HepG2 (cell line): ENCODE results near the gene ETV6. TPM values are rescaled to one million over a fixed set of nuclear protein-coding genes. Genes with fewer than 3 reads are reported as not detected.

Experiments used
- ATAC-seq: fragments of 200-7000 bp; cut with Tn5 transposase; 3 replicates; pipeline ENCODE4 v1.9.1; 2020; ENCODE audit warnings: mild to moderate bottlenecking, moderate library complexity
- BruUV-seq: library from RNA; stranded (reverse); fragments of 400-500 nt; replicated peaks from 2 replicates; lab custom pipeline; 2021; lab: Mats Ljungman, UMichigan
- CTCF ChIA-PET: fragments of 300-600 bp; formaldehyde crosslinking; extraction: SDS; loops from one replicate; lab custom pipeline; 2021; ENCODE audit warnings: low total read pairs, inconsistent platforms, low intra/inter-chr PET ratio; lab: Yijun Ruan, JAX
- POLR2A ChIA-PET: fragments of 350-600 bp; sonication (Branson Sonifier 250); formaldehyde crosslinking; loops from one replicate; lab custom pipeline; 2020; ENCODE audit warnings: antibody characterized with exemption, inconsistent platforms; lab: Yijun Ruan, JAX
- DNase-seq: peaks from one replicate; pipeline ENCODE4 v3.0.0-alpha.2; 2015; ENCODE audit warnings: low spot score
- FAIRE-seq: peaks from 3 replicates; lab custom pipeline; 2011; peaks lifted over from hg19 to GRCh38; lab: Jason Lieb, UNC
- H2AFZ ChIP-seq: one replicate; pipeline ENCODE4 v1.6.1; 2011; ENCODE audit warnings: low read length, inconsistent platforms
- H3K27ac ChIP-seq: fragments of 300-600 bp; 3 replicates; pipeline ENCODE4 v1.8.0; 2011; ENCODE audit warnings: mixed run types, mild to moderate bottlenecking, mixed read lengths, low read length, inconsistent platforms; ENCODE audit not compliant: insufficient read depth; ENCODE audit errors: extremely low read length
- H3K27me3 ChIP-seq, 2 experiments: fragments of 200-600 bp in 1 of 2; 2 replicates in 1 of 2; 3 replicates in 1 of 2; pipeline versions ENCODE4 v1.6.0 to v1.8.0; 2011; ENCODE audit warnings: low read length in 2 of 2, mild to moderate bottlenecking in 2 of 2, moderate library complexity in 2 of 2, inconsistent platforms in 1 of 2; ENCODE audit not compliant: insufficient read depth in 2 of 2, control insufficient read depth in 1 of 2
- H3K36me3 ChIP-seq, 2 experiments: fragments of 200-600 bp in 1 of 2; replicated peaks in 1 of 2; 2 replicates in 1 of 2; 3 replicates in 1 of 2; pipeline versions ENCODE4 v1.5.1 to v1.8.0; 2011; ENCODE audit warnings: low read length in 2 of 2, inconsistent platforms in 1 of 2; ENCODE audit not compliant: insufficient read depth in 2 of 2, control insufficient read depth in 1 of 2
- H3K4me1 ChIP-seq: 2 replicates; pipeline ENCODE4 v1.5.1; 2012; ENCODE audit warnings: low read length, inconsistent platforms; ENCODE audit not compliant: insufficient read depth
- H3K4me2 ChIP-seq: 2 replicates; pipeline ENCODE4 v1.6.0; 2011; ENCODE audit warnings: low read depth, low read length, inconsistent platforms
- H3K4me3 ChIP-seq, 3 experiments: fragments of 200-600 bp in 1 of 3; sonication (generic), shearing (Covaris generic) in 1 of 3; replicated peaks in 1 of 3; 2 replicates each; pipeline ENCODE4 v1.5.1; 2011 to 2016; ENCODE audit warnings: low read length in 3 of 3, inconsistent platforms in 2 of 3, low read depth in 2 of 3, mild to moderate bottlenecking in 2 of 3, control low read depth in 1 of 3, mixed read lengths in 1 of 3; ENCODE audit not compliant: insufficient read depth in 1 of 3
- H3K79me2 ChIP-seq: one replicate; pipeline ENCODE4 v1.6.1; 2011; ENCODE audit warnings: low read length, inconsistent platforms; ENCODE audit not compliant: insufficient read depth
- H3K9ac ChIP-seq: 2 replicates; pipeline ENCODE4 v1.6.0; 2011; ENCODE audit warnings: mild to moderate bottlenecking, low read depth, low read length, inconsistent platforms; ENCODE audit not compliant: insufficient read depth
- H3K9me3 ChIP-seq: 2 replicates; pipeline ENCODE4 v1.5.1; 2012; ENCODE audit warnings: mild to moderate bottlenecking, low read length
- H4K20me1 ChIP-seq: 2 replicates; pipeline ENCODE4 v1.6.0; 2011; ENCODE audit warnings: inconsistent platforms, mild to moderate bottlenecking, low read length, moderate library complexity; ENCODE audit not compliant: insufficient read depth
- ASH2L ChIP-seq: fragments of 300-600, 200-600 bp; sonication (generic); IDR thresholded peaks from 2 replicates; pipeline ENCODE4 v1.7.0; 2017; ENCODE audit warnings: low read depth, mild to moderate bottlenecking, moderate library complexity, mixed read lengths, low read length; ENCODE audit not compliant: insufficient read length
- BRD4 ChIP-seq: sonication (generic); formaldehyde crosslinking; IDR thresholded peaks from 2 replicates; pipeline ENCODE4 v1.4.0; 2020; ENCODE audit warnings: missing genetic modification reagents
- FOXP4 ChIP-seq: sonication (generic); formaldehyde crosslinking; IDR thresholded peaks from 2 replicates; pipeline ENCODE4 v1.4.0; 2020; ENCODE audit warnings: missing genetic modification reagents
- JARID2 ChIP-seq: sonication (generic); formaldehyde crosslinking; IDR thresholded peaks from 2 replicates; pipeline ENCODE4 v1.8.1; 2023; ENCODE audit warnings: missing genetic modification reagents, inconsistent platforms; ENCODE audit not compliant: insufficient replicate concordance
- MXD4 ChIP-seq: IDR thresholded peaks from 2 replicates; pipeline ENCODE4 v1.6.1; 2016; ENCODE audit warnings: mild to moderate bottlenecking, missing biosample characterization, missing genetic modification reagents
- PCBP2 ChIP-seq: fragments of 200-400 bp; formaldehyde crosslinking; optimal IDR thresholded peaks from 2 replicates; pipeline ENCODE3; 2018; ENCODE audit warnings: low read length, low read depth; ENCODE audit not compliant: poor library complexity, severe bottlenecking
- POLR2AphosphoS5 ChIP-seq: IDR thresholded peaks from 2 replicates; pipeline ENCODE4 v1.6.1; 2012; ENCODE audit warnings: low read depth, low read length
- SRY ChIP-seq: sonication (generic); formaldehyde crosslinking; IDR thresholded peaks from 2 replicates; pipeline ENCODE4 v1.8.0; 2022; ENCODE audit warnings: mild to moderate bottlenecking, missing genetic modification reagents
- TOPORS ChIP-seq: sonication (generic); formaldehyde crosslinking; IDR thresholded peaks from 2 replicates; pipeline ENCODE4 v1.8.0; 2023; ENCODE audit warnings: mild to moderate bottlenecking, missing genetic modification reagents
- ZFP41 ChIP-seq: sonication (generic); formaldehyde crosslinking; IDR thresholded peaks from 2 replicates; pipeline ENCODE4 v1.4.0; 2020; ENCODE audit warnings: mild to moderate bottlenecking, missing genetic modification reagents, borderline replicate concordance
- ZMYM3 ChIP-seq: sonication (generic); formaldehyde crosslinking; IDR thresholded peaks from 2 replicates; pipeline ENCODE4 v1.5.1; 2020; ENCODE audit warnings: mild to moderate bottlenecking, missing genetic modification reagents
- ZNF362 ChIP-seq: sonication (generic); formaldehyde crosslinking; IDR thresholded peaks from 2 replicates; pipeline ENCODE4 v1.4.0; 2020; ENCODE audit warnings: missing genetic modification reagents, mild to moderate bottlenecking, borderline replicate concordance
- ZNF496 ChIP-seq: sonication (generic); formaldehyde crosslinking; IDR thresholded peaks from 2 replicates; pipeline ENCODE4 v1.8.1; 2023; ENCODE audit warnings: mild to moderate bottlenecking, moderate library complexity, missing genetic modification reagents; ENCODE audit not compliant: insufficient replicate concordance
- ZNF660 ChIP-seq: sonication (generic); formaldehyde crosslinking; IDR thresholded peaks from 2 replicates; pipeline ENCODE4 v1.5.1; 2020; ENCODE audit warnings: mild to moderate bottlenecking, low read depth, missing genetic modification reagents, borderline replicate concordance
- ZNF678 ChIP-seq: sonication (generic); formaldehyde crosslinking; IDR thresholded peaks from 2 replicates; pipeline ENCODE4 v1.4.0; 2020; ENCODE audit warnings: mild to moderate bottlenecking, missing genetic modification reagents
- WGBS: methylation state at CpG from one replicate; pipeline ENCODE4 v1.1.6; 2017; ENCODE audit warnings: low lambda C conversion rate; 5-methylcytosine and 5-hydroxymethylcytosine counted together
- in situ Hi-C: cut with HindIII; loops from 2 replicates; pipeline ENCODE4 v1.10.0; 2017; ENCODE audit warnings: low pct_unique_long_range_greater_than_20kb; ENCODE audit not compliant: extremely low pct_ligation_motif_present
- intact Hi-C: fragments of 100-400 bp; cut with micrococcal nuclease; formaldehyde crosslinking; loops from one replicate; pipeline ENCODE4 v1.10.0; 2022; ENCODE audit not compliant: unreplicated experiment
- polyA plus RNA-seq, 8 experiments: library from polyadenylated mRNA; depleted of rRNA in 3 of 8; stranded (reverse) in 7 of 8; unstranded in 1 of 8; fragments of >200 nt; fragmentation: Illumina TruSeq in 4 of 8; extraction: Trizol in 4 of 8; gene quantifications; 2 replicates each; pipeline versions ENCODE4 v1.2.1 to v1.2.3, GENCODE V29; 2011 to 2016; ENCODE audit warnings: low read depth in 4 of 8, missing spikeins in 1 of 8, mixed read lengths in 1 of 8; ENCODE audit not compliant: insufficient read depth in 1 of 8
- total RNA-seq, 5 experiments: library from RNA; depleted of rRNA; stranded (reverse); fragments of >200 nt; fragmentation: Illumina TruSeq; extraction: Trizol; gene quantifications; 2 replicates each; pipeline ENCODE4 v1.2.3, GENCODE V29; 2016; ENCODE audit warnings: low read depth in 1 of 5
- TF ChIP-seq, protein P1 (sequence below): sonication (generic); formaldehyde crosslinking; IDR thresholded peaks from 2 replicates; pipeline ENCODE4 v1.5.0; 2020; ENCODE audit warnings: mild to moderate bottlenecking, missing genetic modification reagents

Gene ETV6
- total and polyA plus RNA-seq, 2 of the 13 experiments (the other 11 are each of a cell fraction or from before 2014, with no cell fraction given): 2.2 to 3.0 TPM

DNA sequence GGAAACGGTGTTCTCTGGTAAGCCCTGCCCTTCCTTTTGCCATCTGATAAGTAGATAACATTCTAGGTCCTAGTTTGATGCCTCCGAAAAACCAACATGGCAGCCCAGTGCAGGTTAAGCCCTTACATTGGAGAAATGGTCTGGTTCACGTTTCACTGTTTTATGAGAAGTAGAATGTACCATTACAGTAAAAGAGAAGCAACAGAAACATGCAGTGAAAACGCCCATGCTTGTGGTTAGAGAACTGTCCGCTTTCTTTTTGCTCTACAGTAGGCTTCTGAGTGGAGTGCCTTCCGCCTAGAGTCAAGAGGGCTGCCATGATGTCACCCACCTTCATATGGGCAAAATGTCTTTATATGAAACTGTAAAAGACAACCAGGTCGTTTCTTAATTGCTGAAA, 230.9 kb downstream of the ETV6 start:
- no TSS peak for BruUV-seq
- no peak overlapping the region for H3K27ac ChIP-seq
- TF ChIP-seq ZFP41 (CRISPR knock-in tag): no peak
- TF ChIP-seq TOPORS (CRISPR knock-in tag): no peak
- no peak for TF ChIP-seq ZNF660
- TF ChIP-seq, protein P1, sequence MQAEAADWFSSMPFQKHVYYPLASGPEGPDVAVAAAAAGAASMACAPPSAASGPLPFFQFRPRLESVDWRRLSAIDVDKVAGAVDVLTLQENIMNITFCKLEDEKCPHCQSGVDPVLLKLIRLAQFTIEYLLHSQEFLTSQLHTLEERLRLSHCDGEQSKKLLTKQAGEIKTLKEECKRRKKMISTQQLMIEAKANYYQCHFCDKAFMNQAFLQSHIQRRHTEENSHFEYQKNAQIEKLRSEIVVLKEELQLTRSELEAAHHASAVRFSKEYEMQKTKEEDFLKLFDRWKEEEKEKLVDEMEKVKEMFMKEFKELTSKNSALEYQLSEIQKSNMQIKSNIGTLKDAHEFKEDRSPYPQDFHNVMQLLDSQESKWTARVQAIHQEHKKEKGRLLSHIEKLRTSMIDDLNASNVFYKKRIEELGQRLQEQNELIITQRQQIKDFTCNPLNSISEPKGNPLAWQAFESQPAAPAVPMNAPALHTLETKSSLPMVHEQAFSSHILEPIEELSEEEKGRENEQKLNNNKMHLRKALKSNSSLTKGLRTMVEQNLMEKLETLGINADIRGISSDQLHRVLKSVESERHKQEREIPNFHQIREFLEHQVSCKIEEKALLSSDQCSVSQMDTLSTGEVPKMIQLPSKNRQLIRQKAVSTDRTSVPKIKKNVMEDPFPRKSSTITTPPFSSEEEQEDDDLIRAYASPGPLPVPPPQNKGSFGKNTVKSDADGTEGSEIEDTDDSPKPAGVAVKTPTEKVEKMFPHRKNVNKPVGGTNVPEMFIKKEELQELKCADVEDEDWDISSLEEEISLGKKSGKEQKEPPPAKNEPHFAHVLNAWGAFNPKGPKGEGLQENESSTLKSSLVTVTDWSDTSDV (CRISPR knock-in tag): no peak
- TF ChIP-seq MXD4 (CRISPR knock-in tag): no peak
- TF ChIP-seq PCBP2: no peak
- TF ChIP-seq BRD4 (CRISPR knock-in tag): no peak
- TF ChIP-seq SRY (CRISPR knock-in tag): no peak
- no peak for TF ChIP-seq ZNF496
- TF ChIP-seq ZMYM3: no peak
- TF ChIP-seq ZNF678: no peak
- no peak for TF ChIP-seq FOXP4 (CRISPR knock-in tag)
- TF ChIP-seq ZNF362 (CRISPR knock-in tag): no peak
- no peak for TF ChIP-seq ASH2L
- TF ChIP-seq POLR2AphosphoS5: no peak
- no peak for TF ChIP-seq JARID2 (CRISPR knock-in tag)
- DNase-seq: no peak
- H3K4me1 ChIP-seq: peaks cover 58% of the 10 kb centered on the region
- no peaks in the 10 kb centered on the region for H3K36me3 ChIP-seq
- no peak for FAIRE-seq
- intact Hi-C loops: no loop called here
- H2AFZ ChIP-seq: no peak overlapping the region
- no peak for ATAC-seq
- H3K4me3 ChIP-seq: no peak overlapping the region
- H3K9ac ChIP-seq: no peak overlapping the region
- in situ Hi-C loops: no loop called here
- H3K9me3 ChIP-seq: no peaks in the 10 kb centered on the region
- ChIA-PET CTCF (no interaction called here), POLR2A (no interaction called here)
- WGBS: 87% methylated on average over 7 of the region's 7 CpGs
- no peaks in the 10 kb centered on the region for H3K79me2 ChIP-seq
- no peaks in the 10 kb centered on the region for H3K27me3 ChIP-seq
- H3K4me2 ChIP-seq: no peak overlapping the region
- H4K20me1 ChIP-seq: no peaks in the 10 kb centered on the region
